ENCODE data around the gene MUC4.

MUC4 gene

GRCh38 chr3:195757827-195758226 is 53.9 kb downstream of the MUC4 start:
- Histone ChIP-seq H4K20me1 (ENCODE audit: insufficient read depth, low read length) (no peaks in the 10 kb centered on the region), H3F3A (ENCODE audit: insufficient read depth, low read length) (no peaks in the 10 kb centered on the region), H3K9me2 (ENCODE audit: low read depth, low read length) (no peaks in the 10 kb centered on the region), H3K9ac (ENCODE audit: low read length) (no peak overlapping the region), H3K79me2 (ENCODE audit: insufficient read depth, low read length) (no peaks in the 10 kb centered on the region), H3K9me3 (ENCODE audit: low read length) (no peaks in the 10 kb centered on the region), H3K27me3 (ENCODE audit: insufficient read depth, low read length) (peaks cover 15% of the 10 kb centered on the region; the same call in 1 of the 2 replicates), H3K4me2 (ENCODE audit: low read length) (no peak overlapping the region), H2AFZ (ENCODE audit: low read length) (no peak overlapping the region), H3K4me1 (ENCODE audit: insufficient read depth, low read length, severe bottlenecking) (no peaks in the 10 kb centered on the region), H3K27ac (ENCODE audit: low read depth, low read length, poor library complexity, severe bottlenecking) (no peak overlapping the region), H3K4me3 (ENCODE audit: low read depth, low read length, poor library complexity, severe bottlenecking) (no peak overlapping the region), H3K36me3 (ENCODE audit: insufficient read depth, low read length) (no peaks in the 10 kb centered on the region)
- TF ChIP-seq EZH2 (IDR thresholded peaks at IDR 0.05; ENCODE audit: borderline replicate concordance, low read length), result no peak
- TF ChIP-seq CTCF (IDR thresholded peaks at IDR 0.05; ENCODE audit: low read length), result no peak

GRCh38 chr3:195757438-195757770 is 54.3 kb downstream of the MUC4 start:
- no peak overlapping the region for H2AFZ ChIP-seq (ENCODE audit: low read length)
- H3K9ac ChIP-seq (ENCODE audit: low read length), result no peak overlapping the region
- H3K4me1 ChIP-seq (ENCODE audit: insufficient read depth, low read length, severe bottlenecking), result no peaks in the 10 kb centered on the region
- H3K79me2 ChIP-seq (ENCODE audit: insufficient read depth, low read length), result no peaks in the 10 kb centered on the region
- no peaks in the 10 kb centered on the region for H4K20me1 ChIP-seq (ENCODE audit: insufficient read depth, low read length)
- no peaks in the 10 kb centered on the region for H3K9me3 ChIP-seq (ENCODE audit: low read length)
- no peak overlapping the region for H3K4me3 ChIP-seq (ENCODE audit: low read depth, low read length, poor library complexity, severe bottlenecking)
- H3F3A ChIP-seq (ENCODE audit: insufficient read depth, low read length), result no peaks in the 10 kb centered on the region
- no peak overlapping the region for H3K4me2 ChIP-seq (ENCODE audit: low read length)
- TF ChIP-seq CTCF (IDR thresholded peaks at IDR 0.05; ENCODE audit: low read length) (no peak), EZH2 (IDR thresholded peaks at IDR 0.05; ENCODE audit: borderline replicate concordance, low read length) (no peak)
- no peaks in the 10 kb centered on the region for H3K36me3 ChIP-seq (ENCODE audit: insufficient read depth, low read length)
- H3K9me2 ChIP-seq (ENCODE audit: low read depth, low read length), result no peaks in the 10 kb centered on the region
- H3K27ac ChIP-seq (ENCODE audit: low read depth, low read length, poor library complexity, severe bottlenecking), result no peak overlapping the region
- peaks cover 15% of the 10 kb centered on the region; the same call in 1 of the 2 replicates for H3K27me3 ChIP-seq (ENCODE audit: insufficient read depth, low read length)

- Histone ChIP-seq H3K4me2 (ENCODE audit: low read length) (no peak overlapping the region), H4K20me1 (ENCODE audit: insufficient read depth, low read length) (no peaks in the 10 kb centered on the region), H3K27ac (ENCODE audit: low read depth, low read length, poor library complexity, severe bottlenecking) (no peak overlapping the region), H3K27me3 (ENCODE audit: insufficient read depth, low read length) (peaks cover 15% of the 10 kb centered on the region; the same call in 1 of the 2 replicates), H3K9me3 (ENCODE audit: low read length) (no peaks in the 10 kb centered on the region), H3K36me3 (ENCODE audit: insufficient read depth, low read length) (no peaks in the 10 kb centered on the region), H2AFZ (ENCODE audit: low read length) (no peak overlapping the region), H3K9me2 (ENCODE audit: low read depth, low read length) (no peaks in the 10 kb centered on the region), H3K9ac (ENCODE audit: low read length) (no peak overlapping the region), H3K4me1 (ENCODE audit: insufficient read depth, low read length, severe bottlenecking) (no peaks in the 10 kb centered on the region), H3K4me3 (ENCODE audit: low read depth, low read length, poor library complexity, severe bottlenecking) (no peak overlapping the region), H3F3A (ENCODE audit: insufficient read depth, low read length) (no peaks in the 10 kb centered on the region), H3K79me2 (ENCODE audit: insufficient read depth, low read length) (no peaks in the 10 kb centered on the region)
- TF ChIP-seq CTCF (IDR thresholded peaks at IDR 0.05; ENCODE audit: low read length) (no peak), EZH2 (IDR thresholded peaks at IDR 0.05; ENCODE audit: borderline replicate concordance, low read length) (no peak)
Measured at GRCh38 chr3:195755791-195756676, 55.7 kb downstream of the MUC4 start.

Measured in OCI-LY1 (cell line).